Activated T-helper 2 cell treated with anti-CD3 and anti-CD28 coated beads, Interferon-gamma antibody, Interleukin-2, Interleukin-4, amounts not matched to agents 10 μg/mL and 5 μg/mL and 100 μg/mL, durations not matched to agents 14 hours and 24 hours and 36 hours (primary cell): ENCODE data around the gene SFMBT2. TPM values are rescaled to one million over a fixed set of nuclear protein-coding genes. Genes with fewer than 3 reads are reported as not detected.

Experiments
- DNase-seq: peaks from one replicate; pipeline ENCODE4 v3.0.0; 2021; ENCODE audit warnings: low spot score
- H3K27ac Mint-ChIP-seq: one replicate; pipeline ENCODE4 v1.8.0; 2021; ENCODE audit warnings: mixed read lengths
- H3K27me3 Mint-ChIP-seq: one replicate; pipeline ENCODE4 v1.8.0; 2021; ENCODE audit warnings: low read depth, mixed read lengths
- H3K36me3 Mint-ChIP-seq: one replicate; pipeline ENCODE4 v1.8.0; 2021; ENCODE audit warnings: low read depth, mixed read lengths
- H3K4me1 Mint-ChIP-seq: one replicate; pipeline ENCODE4 v1.8.0; 2021; ENCODE audit warnings: low read depth, mixed read lengths
- H3K4me3 Mint-ChIP-seq: one replicate; pipeline ENCODE4 v1.8.0; 2021; ENCODE audit warnings: low read depth, mild to moderate bottlenecking, moderate library complexity, mixed read lengths
- H3K9me3 Mint-ChIP-seq: one replicate; pipeline ENCODE4 v1.8.0; 2021; ENCODE audit warnings: mixed read lengths
- intact Hi-C: fragments of 100-400 bp; cut with micrococcal nuclease; formaldehyde crosslinking; loops from one replicate; pipeline ENCODE4 v1.15.1; 2023
- total RNA-seq: library from RNA; stranded (reverse); gene quantifications from 2 replicates; pipeline ENCODE4 v1.2.3, GENCODE V29; 2022

Gene SFMBT2
- total RNA-seq, 1 donor from 2014 or later: 27.6 TPM

- peaks cover 25% of the 10 kb centered on the region for H3K36me3 Mint-ChIP-seq
- H3K27ac Mint-ChIP-seq: no peak overlapping the region
- peaks cover 30% of the 10 kb centered on the region for H3K4me1 Mint-ChIP-seq
- intact Hi-C loops: no loop called here
- H3K27me3 Mint-ChIP-seq: no peaks in the 10 kb centered on the region
- H3K9me3 Mint-ChIP-seq: no peaks in the 10 kb centered on the region
- no peak for DNase-seq
- H3K4me3 Mint-ChIP-seq: no peak overlapping the region
Measured at GRCh38 chr10:7265396-7266123, 145.3 kb downstream of the SFMBT2 start.

- Mint-ChIP-seq H3K27me3 (no peaks in the 10 kb centered on the region), H3K36me3 (peaks cover 18% of the 10 kb centered on the region), H3K9me3 (no peaks in the 10 kb centered on the region), H3K27ac (no peak overlapping the region), H3K4me3 (no peak overlapping the region), H3K4me1 (peaks cover 30% of the 10 kb centered on the region)
- intact Hi-C loops: no loop called here
- no peak for DNase-seq
Measured at GRCh38 chr10:7264313-7264756, 146.5 kb downstream of the SFMBT2 start.

GRCh38 chr10:7263616-7264015, 147.2 kb downstream of the SFMBT2 start:
- Mint-ChIP-seq H3K27me3 (no peaks in the 10 kb centered on the region), H3K36me3 (peaks cover 15% of the 10 kb centered on the region), H3K9me3 (no peaks in the 10 kb centered on the region), H3K27ac (no peak overlapping the region), H3K4me3 (no peak overlapping the region), H3K4me1 (peaks cover 33% of the 10 kb centered on the region)
- DNase-seq: no peak
- intact Hi-C loops: no loop called here

- H3K27ac Mint-ChIP-seq: no peak overlapping the region
- DNase-seq: no peak
- intact Hi-C loops: no loop called here
Measured at GRCh38 chr10:7261351-7261750, 149.5 kb downstream of the SFMBT2 start.

GRCh38 chr10:7260912-7261311, 149.9 kb downstream of the SFMBT2 start:
- H3K4me1 Mint-ChIP-seq: peaks cover 49% of the 10 kb centered on the region
- H3K9me3 Mint-ChIP-seq: no peaks in the 10 kb centered on the region
- H3K27ac Mint-ChIP-seq: no peak overlapping the region
- H3K4me3 Mint-ChIP-seq: no peak overlapping the region
- H3K27me3 Mint-ChIP-seq: no peaks in the 10 kb centered on the region
- DNase-seq: no peak
- H3K36me3 Mint-ChIP-seq: peaks cover 19% of the 10 kb centered on the region
- intact Hi-C loops: no loop called here

More at GRCh38 chr10:7261351-7261750, 149.5 kb downstream of the SFMBT2 start:
- peaks cover 45% of the 10 kb centered on the region for H3K4me1 Mint-ChIP-seq
- H3K9me3 Mint-ChIP-seq: no peaks in the 10 kb centered on the region
- no peak overlapping the region for H3K4me3 Mint-ChIP-seq
- no peaks in the 10 kb centered on the region for H3K27me3 Mint-ChIP-seq
- peaks cover 16% of the 10 kb centered on the region for H3K36me3 Mint-ChIP-seq

GRCh38 chr10:7260412-7260900, 150.4 kb downstream of the SFMBT2 start:
- no peak for DNase-seq
- intact Hi-C loops: no loop called here
- H3K9me3 Mint-ChIP-seq: no peaks in the 10 kb centered on the region
- H3K4me1 Mint-ChIP-seq: peaks cover 54% of the 10 kb centered on the region
- H3K36me3 Mint-ChIP-seq: peaks cover 23% of the 10 kb centered on the region
- no peaks in the 10 kb centered on the region for H3K27me3 Mint-ChIP-seq
- H3K27ac Mint-ChIP-seq: peak overlapping the region; percentile 62
- H3K4me3 Mint-ChIP-seq: peak overlapping the region; percentile 40

- Mint-ChIP-seq H3K4me1 (peaks cover 60% of the 10 kb centered on the region), H3K27ac (peak overlapping the region; percentile 78), H3K36me3 (peaks cover 29% of the 10 kb centered on the region), H3K9me3 (no peaks in the 10 kb centered on the region), H3K4me3 (peak overlapping the region; percentile 15), H3K27me3 (no peaks in the 10 kb centered on the region)
- intact Hi-C loops: loop anchor here (1.0 to 5.0 kb wide), 4 partner anchors 10 to 332 kb away; no protein-coding TSS in a partner anchor
- peak; percentile 64 for DNase-seq
Measured at GRCh38 chr10:7258948-7259523, 151.8 kb downstream of the SFMBT2 start.

- no peak for DNase-seq
- Mint-ChIP-seq H3K27ac (peak overlapping the region; percentile 33), H3K4me1 (peaks cover 64% of the 10 kb centered on the region), H3K27me3 (no peaks in the 10 kb centered on the region), H3K36me3 (peaks cover 34% of the 10 kb centered on the region), H3K9me3 (no peaks in the 10 kb centered on the region), H3K4me3 (no peak overlapping the region)
- intact Hi-C loops: loop anchor here (5.0 kb wide), 2 partner anchors 68 to 328 kb away; no protein-coding TSS in a partner anchor
Measured at GRCh38 chr10:7255517-7255916, 155.3 kb downstream of the SFMBT2 start.

GRCh38 chr10:7251696-7252465, 159.0 kb downstream of the SFMBT2 start:
- Mint-ChIP-seq H3K36me3 (peaks cover 44% of the 10 kb centered on the region), H3K9me3 (no peaks in the 10 kb centered on the region), H3K4me3 (no peak overlapping the region), H3K27ac (no peak overlapping the region), H3K4me1 (peaks cover 34% of the 10 kb centered on the region), H3K27me3 (no peaks in the 10 kb centered on the region)
- intact Hi-C loops: no loop called here
- DNase-seq: no peak

GRCh38 chr10:7250236-7250635, 160.6 kb downstream of the SFMBT2 start:
- DNase-seq: no peak
- Mint-ChIP-seq H3K27me3 (no peaks in the 10 kb centered on the region), H3K36me3 (peaks cover 43% of the 10 kb centered on the region), H3K4me3 (no peak overlapping the region), H3K9me3 (no peaks in the 10 kb centered on the region), H3K27ac (no peak overlapping the region), H3K4me1 (peaks cover 24% of the 10 kb centered on the region)
- intact Hi-C loops: no loop called here

GRCh38 chr10:7248585-7249164, 162.2 kb downstream of the SFMBT2 start:
- no peak overlapping the region for H3K4me3 Mint-ChIP-seq
- intact Hi-C loops: no loop called here
- H3K27ac Mint-ChIP-seq: no peak overlapping the region
- peaks cover 29% of the 10 kb centered on the region for H3K4me1 Mint-ChIP-seq
- no peaks in the 10 kb centered on the region for H3K27me3 Mint-ChIP-seq
- H3K9me3 Mint-ChIP-seq: no peaks in the 10 kb centered on the region
- H3K36me3 Mint-ChIP-seq: peaks cover 46% of the 10 kb centered on the region
- no peak for DNase-seq

GRCh38 chr10:7248148-7248547, 162.7 kb downstream of the SFMBT2 start:
- intact Hi-C loops: no loop called here
- H3K27ac Mint-ChIP-seq: no peak overlapping the region
- no peaks in the 10 kb centered on the region for H3K9me3 Mint-ChIP-seq
- peaks cover 50% of the 10 kb centered on the region for H3K36me3 Mint-ChIP-seq
- peaks cover 32% of the 10 kb centered on the region for H3K4me1 Mint-ChIP-seq
- no peaks in the 10 kb centered on the region for H3K27me3 Mint-ChIP-seq
- no peak for DNase-seq
- H3K4me3 Mint-ChIP-seq: no peak overlapping the region
